ENCODE measurements around the gene FAM216A. TPM values are rescaled to one million over a fixed set of nuclear protein-coding genes. Genes with fewer than 3 reads are reported as not detected.

FAM216A gene
- total and polyA plus RNA-seq, 9 of the 15 experiments (the other 6 are each of a cell fraction or from before 2014, with no cell fraction given), result 17.2 to 96.9 (median 48.5) TPM

- TF ChIP-seq HOMEZ (CRISPR knock-in tag; IDR thresholded peaks at IDR 0.05) (0 out of 2 replicates have a peak, but pooled peaks have one; percentile 81), MTA3 (IDR thresholded peaks at IDR 0.05; ENCODE audit: borderline replicate concordance) (peak; percentile 99), DEAF1 (CRISPR knock-in tag; IDR thresholded peaks at IDR 0.05) (no peak), UBTF (IDR thresholded peaks at IDR 0.05; ENCODE audit: borderline replicate concordance in 1 of 2, low read depth in 2 of 2, low read length in 2 of 2) (peak in 1 of 2 experiments; percentile 17; a peak in 2 of 4 replicates), GTF3C2 (IDR thresholded peaks at IDR 0.05; ENCODE audit: borderline replicate concordance, extremely low read depth, insufficient read length) (no peak), ETS1 (conservative IDR thresholded peaks at IDR 0.05; ENCODE audit: control insufficient read depth, low read depth, low read length) (peak; percentile 79; the same call in 1 of the 2 replicates), SMC3 (conservative IDR thresholded peaks at IDR 0.05; ENCODE audit: insufficient read depth, low read depth, low read length) (no peak), ZBTB43 (CRISPR knock-in tag; IDR thresholded peaks at IDR 0.05) (peak; percentile 90; the same call in 1 of the 2 replicates), NONO (IDR thresholded peaks at IDR 0.05; ENCODE audit: low read depth in 2 of 2, low read length in 1 of 2) (no peak), ZBTB12 (CRISPR knock-in tag; IDR thresholded peaks at IDR 0.05) (peak; percentile 65; the same call in 1 of the 2 replicates)
These were observed 33.4 kb downstream of the FAM216A start, which contains the start of the genes RAD9B and VPS29 (continued) for GRCh38 chr12:110501752-110502738.

All from K562 (cell line).